GM11168 (cell line): ENCODE measurements around the gene PPP1R37.

Experiments
- in situ Hi-C: fragments of 300-500 bp; cut with MboI; formaldehyde crosslinking; loops from one replicate; pipeline ENCODE4 v1.12.0; 2022; ENCODE audit warnings: low sequenced_read_pairs; ENCODE audit not compliant: unreplicated experiment

Gene PPP1R37

DNA sequence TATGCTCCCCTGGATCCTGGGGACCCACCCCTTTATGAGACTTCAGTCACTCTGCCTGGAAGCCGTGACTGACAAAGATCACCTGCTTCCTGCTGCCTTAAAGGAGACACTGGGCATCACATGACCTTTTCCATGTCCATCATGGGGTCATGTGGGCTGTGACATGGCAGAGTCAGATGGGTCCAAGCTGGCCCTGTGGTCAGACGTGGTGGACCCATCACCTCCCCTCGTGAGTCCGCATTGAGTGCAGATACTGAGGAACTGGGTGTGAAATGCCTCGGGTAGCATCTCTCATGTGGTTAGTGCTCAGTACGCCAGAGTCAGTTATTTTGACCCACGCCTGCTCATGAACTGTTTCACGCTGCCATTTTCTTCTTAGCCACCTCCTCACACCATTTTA is 40.7 kb downstream of the PPP1R37 start:
- in situ Hi-C loops, result no loop called here

- in situ Hi-C loops, result no loop called here
These were observed 42.4 kb downstream of the PPP1R37 start for GRCh38 chr19:45135176-45135885.

GRCh38 chr19:45136507-45137178 is 43.7 kb downstream of the PPP1R37 start:
- in situ Hi-C loops, result no loop called here

- in situ Hi-C loops, result no loop called here
These were observed 44.3 kb downstream of the PPP1R37 start for GRCh38 chr19:45137179-45137761.

- in situ Hi-C loops, result no loop called here
These were observed 45.3 kb downstream of the PPP1R37 start for GRCh38 chr19:45138303-45138751.

DNA sequence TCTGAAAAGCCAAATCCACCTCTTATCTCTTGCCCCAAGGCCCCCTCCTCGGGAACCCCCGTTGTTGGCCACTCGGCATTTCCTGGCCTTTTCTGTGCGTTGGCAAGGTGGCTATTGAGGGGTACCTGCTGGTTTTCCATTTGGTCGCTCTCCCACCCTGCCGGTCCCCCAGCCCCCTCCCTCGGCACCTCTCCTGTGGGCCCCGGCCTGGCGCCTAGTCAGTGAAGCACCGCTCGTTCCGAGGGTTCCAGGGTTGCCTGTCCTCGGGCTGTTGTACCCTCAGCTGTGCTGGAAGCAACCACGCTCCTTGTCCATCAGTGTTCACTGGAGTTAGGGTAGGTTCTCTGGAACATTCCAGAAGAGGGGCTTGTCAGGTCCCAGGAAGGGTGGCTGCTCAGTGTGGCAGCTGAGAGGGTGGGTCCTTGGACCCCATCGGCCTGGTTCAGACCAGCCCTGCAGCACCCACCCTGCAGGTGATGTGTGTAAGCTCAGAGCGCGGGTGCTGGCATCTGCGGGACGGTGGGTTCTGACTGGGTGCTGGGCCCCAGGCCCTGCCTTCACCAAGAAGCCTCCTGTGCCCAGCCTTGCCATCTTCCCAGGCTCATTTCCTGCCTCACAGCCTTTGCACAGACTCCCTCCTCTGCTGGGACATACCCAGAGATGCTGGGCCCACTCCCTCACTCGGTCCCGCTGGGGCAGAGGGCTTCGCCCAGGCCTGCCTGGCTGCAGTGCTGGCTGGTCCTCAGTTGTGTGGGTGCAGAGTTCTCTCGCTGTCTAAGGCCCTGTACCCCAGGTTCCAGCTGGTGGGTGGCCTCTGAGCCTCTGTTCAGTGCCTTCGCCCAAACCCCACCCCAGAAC is 46.5 kb downstream of the PPP1R37 start:
- in situ Hi-C loops, result no loop called here

GRCh38 chr19:45140144-45140503 is 47.1 kb downstream of the PPP1R37 start:
- in situ Hi-C loops, result no loop called here

- in situ Hi-C loops, result no loop called here
These were observed 47.6 kb downstream of the PPP1R37 start for GRCh38 chr19:45140533-45140932.

DNA sequence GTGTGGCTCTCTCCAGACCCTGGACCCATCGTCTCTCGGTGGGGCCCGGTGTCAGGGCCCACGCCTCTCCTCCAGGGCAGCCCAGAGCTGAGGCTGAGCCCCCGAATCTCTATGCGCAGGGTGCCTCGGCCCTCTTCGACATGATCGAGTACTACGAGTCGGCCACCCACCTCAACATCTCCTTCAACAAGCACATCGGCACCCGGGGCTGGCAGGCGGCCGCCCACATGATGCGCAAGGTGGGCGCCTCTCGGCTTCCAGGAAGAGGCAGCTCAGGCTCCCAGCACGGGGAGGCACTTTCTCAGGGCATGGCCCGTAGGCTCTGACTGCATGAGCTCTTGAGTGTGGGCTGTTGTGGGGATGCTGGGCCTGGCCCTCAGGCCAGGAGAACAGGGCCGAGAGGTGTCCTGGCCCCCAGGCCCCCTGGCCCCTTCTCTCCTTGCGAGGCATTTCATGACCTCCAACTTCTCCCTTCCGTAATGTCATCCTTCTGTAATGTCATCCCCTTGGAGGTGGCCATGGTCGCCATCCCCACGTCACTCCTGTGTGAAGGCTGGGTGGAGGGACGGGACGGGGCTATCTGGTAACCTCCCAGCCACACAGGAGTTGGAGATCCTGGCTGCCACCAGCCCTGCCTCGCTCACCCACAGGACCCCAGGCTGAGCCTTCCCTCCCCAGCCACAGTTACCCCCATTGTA is 48.4 kb downstream of the PPP1R37 start:
- in situ Hi-C loops, result no loop called here

DNA sequence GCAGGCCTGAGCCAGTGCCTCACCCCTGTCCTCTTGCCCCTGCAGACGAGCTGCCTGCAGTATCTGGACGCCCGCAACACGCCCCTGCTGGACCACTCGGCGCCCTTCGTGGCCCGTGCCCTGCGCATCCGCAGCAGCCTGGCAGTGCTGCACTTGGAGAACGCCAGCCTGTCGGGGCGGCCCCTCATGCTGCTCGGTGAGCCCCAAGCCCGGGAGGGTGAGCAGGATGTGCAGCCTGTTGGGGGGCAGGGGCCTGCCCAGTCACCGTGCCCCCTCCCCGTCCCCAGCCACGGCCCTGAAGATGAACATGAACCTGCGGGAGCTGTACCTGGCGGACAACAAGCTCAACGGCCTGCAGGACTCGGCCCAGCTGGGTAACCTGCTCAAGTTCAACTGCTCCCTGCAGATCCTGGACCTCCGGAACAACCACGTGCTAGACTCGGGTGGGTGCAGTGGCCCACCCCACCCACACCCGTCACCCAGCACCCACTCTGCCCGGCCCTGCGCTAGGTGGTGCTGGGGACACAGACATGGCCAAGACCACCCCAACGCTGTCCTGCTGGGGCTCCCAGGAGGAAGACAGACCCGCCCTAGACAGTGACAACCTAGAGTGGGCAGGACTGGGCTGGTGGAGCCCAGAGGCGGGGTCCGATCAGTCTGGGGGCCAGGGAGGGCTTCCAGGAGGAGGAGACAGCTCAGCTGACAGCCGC is 49.2 kb downstream of the PPP1R37 start:
- in situ Hi-C loops, result no loop called here

GRCh38 chr19:45142726-45143110 is 49.7 kb downstream of the PPP1R37 start:
- in situ Hi-C loops, result no loop called here

- in situ Hi-C loops, result no loop called here
These were observed 51.7 kb downstream of the PPP1R37 start for GRCh38 chr19:45144431-45145269.

DNA sequence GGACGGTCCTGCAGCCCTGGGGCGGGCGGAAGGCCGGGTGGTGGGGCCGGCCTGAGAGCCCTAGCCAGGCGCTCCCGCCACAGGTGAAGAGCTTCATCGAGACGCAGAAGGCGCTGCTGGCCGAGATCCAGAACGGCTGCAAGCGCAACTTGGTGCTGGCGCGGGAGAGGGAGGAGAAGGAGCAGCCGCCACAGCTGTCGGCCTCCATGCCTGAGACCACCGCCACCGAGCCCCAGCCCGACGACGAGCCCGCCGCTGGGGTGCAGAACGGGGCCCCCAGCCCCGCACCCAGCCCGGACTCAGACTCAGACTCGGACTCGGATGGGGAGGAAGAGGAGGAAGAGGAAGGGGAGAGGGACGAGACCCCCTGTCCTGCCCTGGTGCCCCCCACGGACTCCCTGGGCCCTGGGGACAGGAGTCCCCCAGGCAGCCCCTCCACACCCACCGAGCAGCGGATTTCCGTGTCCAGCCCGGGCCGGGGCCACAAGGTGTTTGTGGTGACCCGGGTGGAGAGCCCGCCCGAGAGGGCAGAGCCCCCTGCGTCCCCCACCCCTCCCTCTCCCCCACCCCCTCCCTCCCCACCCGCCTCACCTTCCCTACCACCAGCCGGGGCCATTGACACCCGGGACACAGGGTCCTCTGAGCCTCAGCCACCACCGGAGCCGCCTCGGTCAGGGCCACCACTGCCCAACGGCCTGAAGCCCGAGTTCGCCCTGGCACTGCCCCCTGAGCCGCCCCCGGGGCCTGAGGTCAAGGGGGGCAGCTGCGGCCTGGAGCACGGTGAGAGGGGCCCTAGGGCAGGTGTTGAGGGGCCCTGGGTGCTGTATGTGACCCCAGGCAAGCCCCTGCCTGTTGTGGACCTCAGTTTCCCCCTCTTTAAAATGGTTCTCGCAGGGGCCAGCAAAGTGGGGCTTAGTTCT is 52.6 kb downstream of the PPP1R37 start:
- in situ Hi-C loops, result no loop called here

DNA sequence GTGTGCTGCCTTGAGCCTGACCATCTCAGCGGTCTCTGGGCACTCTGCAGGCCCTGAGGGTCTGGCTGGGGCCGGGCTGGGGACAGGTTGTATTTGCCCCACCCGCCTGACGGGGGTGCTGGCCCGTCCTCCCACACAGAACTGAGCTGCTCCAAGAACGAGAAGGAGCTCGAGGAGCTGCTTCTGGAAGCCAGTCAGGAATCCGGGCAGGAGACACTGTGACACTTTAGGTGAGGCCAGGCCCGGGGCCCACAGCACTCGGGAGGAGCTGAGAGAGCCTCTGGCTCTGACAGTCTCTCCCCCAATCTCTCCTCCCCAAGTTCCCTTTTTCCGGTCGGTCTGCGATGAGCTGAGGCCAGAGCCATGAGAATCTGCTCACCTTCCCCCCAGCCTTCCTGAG is 53.3 kb downstream of the PPP1R37 start:
- in situ Hi-C loops, result no loop called here

- in situ Hi-C loops, result no loop called here
These were observed 53.8 kb downstream of the PPP1R37 start for GRCh38 chr19:45146741-45147205.

- in situ Hi-C loops, result no loop called here
These were observed 55.1 kb downstream of the PPP1R37 start for GRCh38 chr19:45147835-45148676.

DNA sequence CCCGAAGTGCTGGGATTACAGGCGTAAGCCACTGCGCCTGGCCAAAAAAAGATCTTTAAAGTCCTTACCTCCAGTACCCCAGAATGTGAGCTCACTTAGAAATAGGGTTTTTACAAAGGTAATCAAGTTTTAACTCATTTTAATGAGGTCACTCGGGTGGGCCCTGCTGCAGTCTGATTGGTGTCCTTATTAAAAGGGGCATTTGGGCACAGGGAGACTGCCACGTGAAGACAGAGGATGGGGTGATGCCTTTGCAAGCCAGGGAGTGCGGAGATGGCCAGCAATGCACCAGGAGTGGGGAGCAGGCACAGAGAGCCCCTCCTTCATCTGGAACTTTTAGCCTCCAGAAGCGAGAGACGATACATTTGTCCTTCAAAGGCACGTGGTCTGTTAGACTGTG is 56.1 kb downstream of the PPP1R37 start:
- in situ Hi-C loops, result no loop called here
